Large intestine (tissue), 3 donors: Measurements from ENCODE around the gene TBC1D22B. TPM values are rescaled to one million over a fixed set of nuclear protein-coding genes. Genes with fewer than 3 reads are reported as not detected.
"Not testable (repeated sequence)": the region's sequence is repeated elsewhere in the genome, so short reads cannot be mapped to it uniquely, and the experiment has no call there.

Experiments
- DNase-seq, 2 donors: peaks; one replicate each; pipeline versions ENCODE4 v3.0.0 to v3.0.0-alpha.2; 2013
- H3K27ac ChIP-seq: one replicate; pipeline ENCODE4 v1.5.1; 2013; ENCODE audit warnings: low read length
- H3K27me3 ChIP-seq: 2 replicates; pipeline ENCODE4 v1.6.1; 2013; ENCODE audit warnings: low read length; ENCODE audit not compliant: control insufficient read depth, insufficient read depth
- H3K36me3 ChIP-seq: 2 replicates; pipeline ENCODE4 v1.6.1; 2013; ENCODE audit warnings: low read length; ENCODE audit not compliant: control insufficient read depth, insufficient read depth
- H3K4me1 ChIP-seq: one replicate; pipeline ENCODE4 v1.6.1; 2013; ENCODE audit warnings: low read length; ENCODE audit not compliant: control insufficient read depth, insufficient read depth
- H3K4me3 ChIP-seq: one replicate; pipeline ENCODE4 v1.5.1; 2013; ENCODE audit warnings: low read length
- H3K9me3 ChIP-seq: one replicate; pipeline ENCODE4 v1.6.1; 2013; ENCODE audit warnings: mild to moderate bottlenecking, low read depth, low read length, moderate library complexity; ENCODE audit not compliant: control insufficient read depth
- WGBS: methylation state at CpG from one replicate; pipeline ENCODE4 v1.1.5; 2013; ENCODE audit warnings: low lambda C conversion rate; ENCODE audit not compliant: insufficient coverage; 5-methylcytosine and 5-hydroxymethylcytosine counted together
- polyA plus RNA-seq: library from polyadenylated mRNA; unstranded; fragments of 120-200 nt; gene quantifications from one replicate; pipeline ENCODE4 v1.2.1, GENCODE V29; 2013

Gene TBC1D22B
- polyA plus RNA-seq, 1 donor, result 7.0 TPM

DNA sequence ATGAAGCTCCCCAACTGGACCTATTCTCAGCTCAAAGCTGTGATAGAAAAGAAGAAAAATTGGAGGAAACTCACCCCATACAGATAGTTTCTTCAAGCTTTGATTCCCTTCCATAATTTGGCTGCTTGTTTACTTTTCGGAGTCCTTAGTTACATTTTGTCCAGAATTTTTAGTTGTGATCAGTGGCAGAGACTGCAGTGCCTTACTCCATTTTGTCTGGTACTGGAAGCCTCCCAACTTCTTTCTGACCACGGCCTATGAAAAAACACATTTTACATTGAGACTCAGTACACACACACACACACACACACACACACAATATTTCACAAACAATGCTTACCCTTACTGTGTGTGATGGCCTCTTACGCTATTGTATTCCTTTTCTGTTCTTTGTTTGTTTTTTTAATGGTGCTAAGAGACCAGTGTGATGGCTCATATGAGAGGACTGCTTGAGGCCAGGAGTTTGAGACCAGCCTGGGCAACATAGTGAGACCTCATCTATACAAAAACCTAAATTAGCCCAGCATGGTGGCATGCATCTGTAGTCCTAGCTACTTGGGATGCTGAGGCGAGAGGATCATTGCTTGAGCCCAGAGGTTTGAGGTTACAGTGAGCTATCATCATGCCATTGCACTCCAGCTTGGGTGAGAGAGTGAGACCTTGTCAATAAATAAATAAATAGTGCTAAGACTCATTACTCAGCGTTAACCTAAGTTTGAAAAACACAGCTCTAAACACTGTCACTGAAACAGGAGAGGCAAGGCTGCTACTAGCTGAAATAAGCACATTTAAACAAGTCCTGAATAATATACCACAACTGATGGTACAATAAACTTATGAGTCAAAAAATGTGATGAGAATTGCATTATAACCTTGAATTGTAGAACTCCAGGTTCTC is 82.4 kb downstream of the TBC1D22B start:
- WGBS, result no CpG with 5 or more reads among the region's 5 CpGs
- H3K4me1 ChIP-seq, result no peaks in the 10 kb centered on the region
- no peaks in the 10 kb centered on the region for H3K9me3 ChIP-seq
- H3K27me3 ChIP-seq, result peaks cover 8% of the 10 kb centered on the region
- no peaks in the 10 kb centered on the region for H3K36me3 ChIP-seq
- no peak overlapping the region for H3K27ac ChIP-seq
- no peak overlapping the region for H3K4me3 ChIP-seq
- no peak for DNase-seq

DNA sequence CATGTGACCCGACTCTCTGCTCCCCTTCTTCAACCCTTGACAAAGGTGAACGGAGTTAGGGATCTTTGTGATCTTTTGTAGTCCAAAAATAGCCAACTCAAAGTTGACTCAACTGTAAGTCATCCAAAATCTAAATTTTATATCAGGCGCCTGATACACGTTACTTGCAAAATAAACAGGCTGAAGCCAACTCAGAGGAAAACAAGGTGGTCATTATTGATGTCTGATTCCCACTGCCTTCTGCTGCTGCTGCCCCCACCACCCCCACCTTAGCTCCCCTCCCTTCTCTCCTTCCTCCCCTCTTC is 83.0 kb downstream of the TBC1D22B start:
- no peak for DNase-seq
- no peaks in the 10 kb centered on the region for H3K4me1 ChIP-seq
- H3K9me3 ChIP-seq, result no peaks in the 10 kb centered on the region
- H3K27ac ChIP-seq, result no peak overlapping the region
- H3K4me3 ChIP-seq, result no peak overlapping the region
- peaks cover 8% of the 10 kb centered on the region for H3K27me3 ChIP-seq
- H3K36me3 ChIP-seq, result no peaks in the 10 kb centered on the region
- 60% methylated on average over 1 of the region's 4 CpGs for WGBS

DNA sequence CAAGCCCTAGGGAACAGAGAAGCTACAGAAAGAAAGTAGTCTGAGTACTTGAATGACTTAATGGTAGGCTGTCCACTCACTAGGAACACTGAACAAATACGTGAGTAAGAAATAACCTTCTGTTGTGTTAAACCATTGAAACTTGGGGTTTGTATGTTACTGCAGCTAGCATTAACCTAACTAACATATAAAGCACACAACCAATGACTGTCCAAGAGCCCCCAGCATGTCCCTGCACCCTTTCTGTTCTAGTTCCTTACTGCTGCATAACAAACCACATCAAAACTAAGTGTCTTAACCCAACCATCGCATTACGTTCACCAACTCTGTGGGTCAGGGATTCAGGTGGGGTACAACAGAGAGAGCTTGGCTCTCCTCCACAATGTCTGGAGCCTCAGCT is 85.7 kb downstream of the TBC1D22B start:
- H3K4me1 ChIP-seq, result no peaks in the 10 kb centered on the region
- no peak overlapping the region for H3K4me3 ChIP-seq
- WGBS, result no CpG with 5 or more reads among the region's 3 CpGs
- peaks cover 8% of the 10 kb centered on the region for H3K27me3 ChIP-seq
- no peaks in the 10 kb centered on the region for H3K36me3 ChIP-seq
- H3K9me3 ChIP-seq, result no peaks in the 10 kb centered on the region
- DNase-seq, result no peak
- H3K27ac ChIP-seq, result no peak overlapping the region

DNA sequence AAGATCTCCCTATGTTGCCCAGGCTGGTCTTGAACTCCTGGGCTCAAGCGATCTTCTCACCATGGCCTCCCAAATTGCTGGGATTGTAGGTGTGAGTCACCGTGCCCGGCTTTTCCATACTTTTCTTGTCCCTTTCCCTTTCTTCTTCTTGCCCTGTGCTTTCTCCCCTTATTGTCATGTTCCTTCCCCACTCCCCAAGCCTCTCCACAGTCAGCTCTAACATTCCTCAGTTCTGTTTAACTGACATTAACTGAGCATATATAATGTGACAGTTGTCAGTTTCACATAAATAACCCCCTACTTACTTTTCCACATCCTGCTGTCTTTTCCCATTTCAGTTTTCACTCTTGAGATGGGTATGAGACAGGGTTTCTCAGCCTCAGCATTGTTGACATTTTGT is 86.7 kb downstream of the TBC1D22B start:
- no peak for DNase-seq
- Histone ChIP-seq H3K27ac (no peak overlapping the region), H3K9me3 (no peaks in the 10 kb centered on the region), H3K4me3 (no peak overlapping the region), H3K4me1 (no peaks in the 10 kb centered on the region), H3K36me3 (no peaks in the 10 kb centered on the region), H3K27me3 (peaks cover 8% of the 10 kb centered on the region)
- WGBS, result 88% methylated on average over 3 of the region's 3 CpGs

DNA sequence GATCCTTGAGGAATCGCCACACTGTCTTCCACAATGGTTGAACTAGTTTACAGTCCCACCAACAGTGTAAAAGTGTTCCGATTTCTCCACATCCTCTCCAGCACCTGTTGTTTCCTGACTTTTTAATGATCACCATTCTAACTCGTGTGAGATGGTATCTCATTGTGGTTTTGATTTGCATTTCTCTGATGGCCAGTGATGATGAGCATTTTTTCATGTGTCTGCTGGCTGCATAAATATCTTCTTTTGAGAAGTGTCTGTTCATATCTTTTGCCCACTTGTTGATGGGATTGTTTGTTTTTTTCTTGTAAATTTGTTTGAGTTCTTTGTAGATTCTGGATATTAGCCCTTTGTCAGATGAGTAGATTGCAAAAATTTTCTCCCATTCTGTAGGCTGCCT is 88.2 kb downstream of the TBC1D22B start:
- not testable (repeated sequence) for H3K9me3 ChIP-seq, H3K27me3 ChIP-seq, H3K36me3 ChIP-seq, H3K4me1 ChIP-seq, DNase-seq, H3K27ac ChIP-seq, H3K4me3 ChIP-seq
- no CpG with 5 or more reads among the region's 3 CpGs for WGBS

DNA sequence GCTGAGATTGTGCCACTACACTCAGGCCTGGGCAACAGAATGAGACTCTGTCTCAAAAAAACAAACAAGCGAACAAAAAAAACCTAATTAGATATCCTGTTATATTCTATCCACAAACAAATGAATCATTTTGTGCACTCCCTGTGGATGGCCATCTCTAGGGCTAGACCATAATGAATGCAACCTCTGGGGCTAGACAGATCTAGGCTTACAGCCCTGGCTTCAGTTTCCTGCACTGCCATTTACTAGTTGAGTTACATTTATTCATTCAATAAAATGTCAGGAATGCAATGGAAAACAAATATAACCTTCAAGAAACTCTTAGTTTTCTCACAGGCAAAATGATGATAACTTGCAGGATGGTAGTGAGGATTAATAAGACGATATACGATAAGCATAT is 89.6 kb downstream of the TBC1D22B start:
- DNase-seq, result no peak
- Histone ChIP-seq H3K36me3 (no peaks in the 10 kb centered on the region), H3K4me3 (no peak overlapping the region), H3K27me3 (peaks cover 8% of the 10 kb centered on the region), H3K9me3 (no peaks in the 10 kb centered on the region), H3K27ac (no peak overlapping the region), H3K4me1 (no peaks in the 10 kb centered on the region)
- WGBS, result 100% methylated on average over 2 of the region's 3 CpGs

DNA sequence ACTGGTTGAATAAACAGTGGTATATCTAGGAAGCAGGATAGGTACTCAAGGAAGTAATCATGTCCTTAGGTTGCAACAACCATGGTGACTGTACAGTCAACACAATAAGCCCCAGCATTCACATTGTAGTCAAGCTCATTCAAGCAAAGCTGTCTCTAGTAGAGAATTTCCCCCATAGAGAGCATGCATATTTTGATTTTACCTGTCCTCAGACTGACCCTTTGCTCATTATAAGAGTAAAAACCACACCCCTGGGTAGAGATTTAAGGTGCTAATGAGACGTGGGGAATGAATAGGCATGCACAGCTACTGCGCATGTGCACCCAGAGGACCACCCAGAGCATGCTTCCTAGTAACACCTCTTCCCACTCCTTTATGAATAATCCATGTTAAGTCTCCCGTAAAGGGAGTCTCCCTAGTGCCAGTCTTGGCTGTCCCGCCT is 90.1 kb downstream of the TBC1D22B start:
- 76% methylated on average over 2 of the region's 4 CpGs for WGBS
- no peak for DNase-seq
- Histone ChIP-seq H3K27me3 (peaks cover 8% of the 10 kb centered on the region), H3K36me3 (no peaks in the 10 kb centered on the region), H3K4me1 (no peaks in the 10 kb centered on the region), H3K9me3 (no peaks in the 10 kb centered on the region), H3K4me3 (no peak overlapping the region), H3K27ac (no peak overlapping the region)

DNA sequence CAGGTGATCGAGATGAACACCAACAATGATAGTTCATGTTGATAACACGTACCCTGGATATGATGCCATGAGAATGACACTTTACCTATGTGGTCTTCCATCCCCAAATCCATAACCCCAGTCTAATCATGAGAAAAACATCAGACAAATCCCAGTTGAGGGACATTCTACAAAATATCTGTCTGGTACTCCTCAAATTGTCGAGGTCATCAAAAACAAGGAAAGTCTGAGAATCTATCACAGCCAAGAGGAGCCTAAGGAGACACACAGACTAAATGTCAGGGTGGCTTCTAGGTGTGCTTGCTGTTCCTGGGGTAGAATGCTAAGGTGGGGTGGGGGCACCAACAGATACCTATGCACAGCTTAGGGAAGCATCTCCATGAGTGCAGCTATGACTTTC is 93.5 kb downstream of the TBC1D22B start:
- Histone ChIP-seq H3K27me3 (no peaks in the 10 kb centered on the region), H3K9me3 (no peaks in the 10 kb centered on the region), H3K4me1 (peaks cover 5% of the 10 kb centered on the region), H3K27ac (no peak overlapping the region), H3K36me3 (no peaks in the 10 kb centered on the region), H3K4me3 (no peak overlapping the region)
- no peak for DNase-seq
- 100% methylated on average over 1 of the region's 3 CpGs for WGBS

DNA sequence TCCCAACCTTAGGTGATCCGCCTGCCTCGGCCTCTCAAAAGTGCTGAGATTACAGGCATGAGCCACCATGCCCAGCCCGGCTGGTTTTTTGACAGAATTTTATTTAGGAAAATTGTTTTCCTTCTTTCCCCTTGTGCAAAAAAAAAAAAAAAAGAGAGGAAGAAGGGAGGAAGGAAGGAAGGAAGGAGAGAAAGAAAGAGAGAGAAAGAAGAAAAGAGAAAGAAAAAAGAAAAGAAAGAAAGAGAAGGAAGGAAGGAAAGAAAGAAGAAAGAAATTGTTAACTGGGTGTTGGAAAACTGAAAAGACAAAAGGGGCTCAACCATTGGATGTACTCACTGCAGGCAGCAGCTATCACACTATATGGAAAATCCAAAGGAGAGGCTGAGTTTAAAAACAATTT is 94.8 kb downstream of the TBC1D22B start:
- Histone ChIP-seq H3K36me3 (no peaks in the 10 kb centered on the region), H3K27ac (no peak overlapping the region), H3K27me3 (no peaks in the 10 kb centered on the region), H3K4me1 (peaks cover 5% of the 10 kb centered on the region), H3K4me3 (no peak overlapping the region), H3K9me3 (no peaks in the 10 kb centered on the region)
- no peak for DNase-seq
- WGBS, result 100% methylated on average over 1 of the region's 3 CpGs

DNA sequence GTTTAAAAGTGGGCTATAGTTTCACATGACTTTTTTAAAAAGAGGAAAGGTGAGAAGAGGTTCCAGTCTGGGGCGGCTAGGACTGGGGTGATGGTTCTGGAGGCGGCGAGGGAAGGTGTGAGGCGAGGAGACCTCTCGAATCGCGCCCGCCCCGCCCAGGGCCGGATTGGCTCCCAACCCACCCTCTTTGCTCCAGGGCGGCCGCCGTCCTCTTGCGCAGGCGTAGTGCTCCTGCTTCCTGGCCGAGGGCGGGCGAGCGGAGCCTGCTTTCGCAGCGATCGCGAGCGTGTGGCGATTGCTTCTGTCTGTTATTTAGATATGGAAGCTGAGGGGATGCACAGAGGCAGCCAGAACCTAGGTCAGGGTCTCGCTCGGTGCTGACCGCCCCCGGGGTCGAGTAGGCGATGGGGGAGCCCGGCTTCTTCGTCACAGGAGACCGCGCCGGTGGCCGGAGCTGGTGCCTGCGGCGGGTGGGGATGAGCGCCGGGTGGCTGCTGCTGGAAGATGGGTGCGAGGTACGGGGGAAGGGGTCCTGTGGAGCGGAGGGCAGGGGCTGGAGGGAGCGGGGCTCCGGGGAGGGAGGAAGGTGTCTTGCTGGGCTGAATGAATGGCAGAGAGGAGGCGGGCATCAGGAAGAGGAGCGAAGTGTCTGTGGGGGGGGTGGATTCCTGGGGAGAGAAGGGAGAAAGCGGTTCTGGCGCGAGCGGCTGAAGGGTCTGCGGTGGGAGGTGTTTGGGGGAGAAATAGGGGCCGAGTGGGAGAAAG is 96.4 kb downstream of the TBC1D22B start, which contains the start of gene RNF8:
Gene RNF8 (plus strand): TSS at position 223 of the 765 bp plus-strand sequence. CDS start 182 bp downstream, at position 405.
- Histone ChIP-seq H3K4me3 (peak within 1 kb of the TSS; percentile 97), H3K27ac (peak within 1 kb of the TSS; percentile 53), H3K27me3 (no peaks in the 10 kb centered on the region), H3K9me3 (no peaks in the 10 kb centered on the region), H3K4me1 (peaks cover 5% of the 10 kb centered on the region), H3K36me3 (no peaks in the 10 kb centered on the region)
- WGBS, result 0% methylated on average over 6 of the region's 54 CpGs
- peak; percentile 86 to 91 for DNase-seq
